ENCODE results near the gene TPCN1. TPM values are rescaled to one million over a fixed set of nuclear protein-coding genes. Genes with fewer than 3 reads are reported as not detected.
A peak's percentile ranks its signal among the peaks of the same experiment; 100 is the strongest.

Gene TPCN1
- total RNA-seq, 1 experiment from 2014 or later, result 18.4 TPM

DNA sequence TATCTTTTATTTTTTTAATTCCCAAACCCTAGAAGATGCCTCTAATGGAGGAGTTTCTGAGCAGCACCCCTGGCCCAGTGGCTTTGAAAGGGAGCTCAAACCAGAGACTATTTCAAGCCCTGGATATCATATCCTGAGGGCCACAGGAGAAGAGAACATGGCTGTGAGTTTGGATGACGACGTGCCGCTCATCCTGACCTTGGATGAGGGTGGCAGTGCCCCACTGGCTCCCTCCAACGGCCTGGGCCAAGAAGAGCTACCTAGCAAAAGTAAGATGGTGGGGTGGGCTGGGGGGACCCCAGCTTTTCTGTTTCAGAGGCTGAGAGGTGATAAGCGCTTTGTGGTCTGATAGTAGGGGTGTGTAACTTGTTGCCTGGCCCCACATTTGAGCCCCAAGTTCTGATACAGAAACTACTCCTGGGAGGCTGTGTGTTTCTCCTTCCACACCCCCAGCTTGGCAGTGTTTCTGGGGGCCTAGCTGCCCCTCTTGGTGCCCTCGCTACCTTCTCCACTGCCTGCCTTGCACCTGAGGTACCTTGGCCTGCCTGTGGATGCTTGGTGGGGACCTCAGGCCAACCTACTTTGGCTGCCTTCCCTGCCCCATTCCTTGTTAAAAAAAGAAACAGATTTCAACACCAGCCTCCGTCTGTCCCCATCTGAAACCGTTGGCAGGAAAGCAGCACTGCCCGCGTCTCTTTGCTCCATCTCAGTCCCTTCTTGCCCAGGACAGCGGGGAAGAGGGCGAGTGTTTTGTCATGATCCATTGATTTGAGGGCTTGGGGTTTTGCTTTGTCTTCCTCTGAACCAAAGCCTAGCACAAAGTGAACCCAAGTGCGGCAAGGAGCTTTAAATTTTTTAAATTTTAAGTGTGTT, 5.7 kb downstream of the TPCN1 start:
- no peak overlapping the region for H3K27ac ChIP-seq
- no peaks in the 10 kb centered on the region for H3K9me3 ChIP-seq (replicated peaks)
- DNase-seq, result no peak
- H3K4me3 ChIP-seq, result no peak overlapping the region
- H3K36me3 ChIP-seq, result peaks cover 14% of the 10 kb centered on the region
- H3K27me3 ChIP-seq, result no peaks in the 10 kb centered on the region
- H3K4me1 ChIP-seq, result peaks cover 15% of the 10 kb centered on the region

DNA sequence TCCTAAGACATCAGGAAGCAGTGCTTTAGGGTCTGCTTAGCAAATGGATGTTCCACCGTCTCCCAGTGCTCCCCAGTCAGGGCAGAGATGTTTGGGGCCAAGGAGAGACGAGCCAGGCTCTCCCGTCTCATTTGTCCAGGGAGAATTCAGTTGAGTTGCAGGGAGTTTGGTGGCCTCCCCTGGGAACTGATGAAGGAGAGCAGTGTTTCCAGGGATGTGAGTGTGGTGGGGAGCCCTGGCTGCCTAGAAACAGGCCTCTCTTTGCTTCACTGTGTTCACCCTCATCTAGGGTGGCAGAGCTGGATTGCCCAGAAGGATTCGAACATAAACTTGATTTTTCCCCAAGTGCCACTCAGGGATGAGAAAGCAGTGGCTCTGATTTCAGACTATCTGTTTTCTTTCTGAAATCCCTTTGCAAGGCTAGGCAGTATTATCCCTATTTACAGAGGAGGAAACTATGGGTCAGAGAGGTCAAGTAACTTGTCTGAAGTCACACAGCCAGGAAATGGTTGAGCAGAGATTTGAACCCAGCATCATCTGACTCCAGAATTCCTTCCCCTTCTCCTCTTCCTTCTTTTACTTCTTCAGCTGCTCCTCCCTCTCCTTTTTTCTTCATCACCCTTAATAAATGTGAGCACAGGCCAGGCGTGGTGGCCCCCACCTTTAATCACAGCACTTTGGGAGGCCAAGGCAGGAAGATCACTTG, 6.6 kb downstream of the TPCN1 start:
- Histone ChIP-seq H3K4me1 (peaks cover 19% of the 10 kb centered on the region), H3K27me3 (no peaks in the 10 kb centered on the region), H3K4me3 (no peak overlapping the region), H3K9me3 (replicated peaks) (no peaks in the 10 kb centered on the region), H3K27ac (no peak overlapping the region), H3K36me3 (peaks cover 17% of the 10 kb centered on the region)
- no peak for DNase-seq

DNA sequence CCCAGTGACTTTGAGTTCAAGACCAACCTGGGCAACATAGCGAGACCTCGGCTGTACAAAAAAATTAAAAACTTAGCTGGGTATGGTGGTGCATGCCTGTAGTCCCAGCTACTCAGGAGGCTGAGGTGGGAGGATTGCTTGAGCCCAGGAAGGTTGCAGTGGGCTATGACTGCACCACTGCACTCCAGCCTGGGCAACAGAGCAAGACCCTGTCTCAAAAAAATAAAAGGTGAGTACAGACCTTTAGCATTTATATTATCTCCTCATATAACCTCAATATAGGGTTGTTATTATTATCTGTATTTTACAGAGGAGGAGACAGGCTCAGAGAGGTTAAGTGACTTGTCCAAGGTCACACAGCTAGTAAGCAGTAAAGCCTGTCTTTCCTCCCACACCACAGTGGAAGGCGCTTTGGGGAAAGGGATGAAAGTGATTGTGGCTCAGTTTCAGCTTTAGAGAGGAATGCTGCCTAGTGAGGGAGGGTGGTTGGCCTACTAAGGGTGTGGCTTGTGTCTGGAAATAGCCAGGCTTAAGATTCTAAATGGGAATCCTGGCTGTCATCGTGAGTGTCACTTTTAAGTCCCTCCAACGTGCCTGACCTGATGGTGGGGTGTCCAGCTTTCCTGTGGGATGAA, 7.2 kb downstream of the TPCN1 start:
- no peak overlapping the region for H3K4me3 ChIP-seq
- H3K27me3 ChIP-seq, result no peaks in the 10 kb centered on the region
- peaks cover 17% of the 10 kb centered on the region for H3K36me3 ChIP-seq
- peaks cover 17% of the 10 kb centered on the region for H3K4me1 ChIP-seq
- H3K27ac ChIP-seq, result no peak overlapping the region
- DNase-seq, result no peak
- no peaks in the 10 kb centered on the region for H3K9me3 ChIP-seq (replicated peaks)

DNA sequence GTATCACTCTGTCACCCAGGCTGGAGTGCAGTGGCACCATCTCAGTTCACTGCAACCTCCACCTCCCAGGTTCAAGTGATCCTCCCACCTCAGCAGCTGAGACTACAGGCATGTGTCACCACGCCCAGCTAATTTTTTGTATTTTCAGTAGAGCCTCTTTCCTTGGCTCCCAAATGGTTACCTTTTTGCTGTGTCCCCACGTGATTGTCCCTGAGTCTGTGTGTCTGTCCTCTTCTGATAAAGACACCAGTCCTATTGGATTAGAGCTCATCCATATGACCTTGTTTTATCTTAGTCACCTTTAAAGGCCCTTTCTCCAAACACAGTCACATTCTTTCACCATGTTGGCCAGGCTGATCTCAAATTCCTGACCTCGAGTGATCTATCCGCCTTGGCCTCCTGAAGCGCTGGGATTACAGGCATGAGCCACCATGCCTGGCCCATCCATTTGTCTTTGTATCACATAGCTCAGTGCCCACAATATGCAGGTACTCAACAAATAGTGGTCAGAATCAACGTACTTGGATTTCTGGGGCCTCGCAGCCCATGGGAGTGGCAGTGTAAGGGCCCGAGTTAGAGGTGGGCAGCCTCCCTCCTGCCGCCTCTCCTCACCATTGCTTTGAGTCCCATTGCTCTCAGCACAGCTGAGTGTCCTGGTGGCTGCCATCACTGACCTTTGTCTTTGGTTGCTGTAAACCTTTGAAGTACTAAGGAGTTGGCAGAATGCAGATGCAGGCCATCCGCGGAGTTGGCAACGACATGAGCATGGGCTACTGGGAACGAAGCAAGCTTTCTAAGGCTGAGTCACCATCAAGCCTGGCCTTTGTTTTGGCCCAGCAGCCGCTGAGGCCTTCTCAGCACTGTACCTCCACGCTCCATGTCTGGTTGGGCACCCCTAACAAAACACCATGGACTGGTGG, 9.3 kb downstream of the TPCN1 start:
- Histone ChIP-seq H3K9me3 (replicated peaks) (no peaks in the 10 kb centered on the region), H3K4me3 (no peak overlapping the region), H3K27ac (no peak overlapping the region), H3K27me3 (no peaks in the 10 kb centered on the region), H3K36me3 (peaks cover 17% of the 10 kb centered on the region), H3K4me1 (peaks cover 17% of the 10 kb centered on the region)
- DNase-seq, result no peak

DNA sequence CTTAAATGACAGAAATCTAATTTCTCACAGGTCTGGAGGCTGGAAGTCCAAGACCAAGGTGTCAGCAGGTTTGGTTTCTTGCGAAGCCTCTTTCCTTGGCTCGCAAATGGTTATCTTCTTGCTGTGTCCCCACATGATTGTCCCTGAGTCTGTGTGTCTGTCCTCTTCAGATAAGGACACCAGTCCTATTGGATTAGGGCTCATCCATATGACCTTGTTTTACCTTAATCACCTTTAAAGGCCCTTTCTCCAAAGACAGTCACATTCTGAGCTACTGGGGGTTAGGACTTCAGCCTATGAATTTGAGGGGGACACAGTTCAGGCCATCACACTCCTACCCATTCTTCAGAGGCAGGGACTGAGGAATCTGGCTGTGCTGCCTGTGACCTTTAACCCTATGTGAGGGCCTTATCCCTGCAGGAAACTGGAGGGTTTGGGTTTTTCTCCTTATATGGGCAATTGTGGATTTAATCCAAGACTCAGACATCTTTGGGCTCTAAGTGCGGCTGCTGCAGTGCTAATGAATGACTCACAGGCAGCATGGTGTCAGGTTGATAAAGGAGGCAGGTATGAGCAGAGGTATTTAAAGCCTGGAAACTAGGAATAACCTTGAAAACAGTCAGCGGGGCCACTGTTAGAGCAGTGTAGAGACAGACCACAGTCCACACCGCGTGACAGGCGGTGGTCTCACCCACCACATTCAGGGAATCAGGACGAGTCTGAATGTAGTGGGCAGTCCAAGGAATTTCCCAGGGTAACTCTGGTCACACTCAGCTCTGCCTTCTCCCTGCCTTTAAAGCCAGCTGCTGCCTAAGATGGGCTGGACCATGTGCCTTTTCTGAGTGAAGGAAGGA, 10.2 kb downstream of the TPCN1 start:
- no peak overlapping the region for H3K4me3 ChIP-seq
- no peak overlapping the region for H3K27ac ChIP-seq
- peaks cover 17% of the 10 kb centered on the region for H3K36me3 ChIP-seq
- H3K4me1 ChIP-seq, result peaks cover 17% of the 10 kb centered on the region
- no peaks in the 10 kb centered on the region for H3K9me3 ChIP-seq (replicated peaks)
- no peaks in the 10 kb centered on the region for H3K27me3 ChIP-seq
- DNase-seq, result no peak

DNA sequence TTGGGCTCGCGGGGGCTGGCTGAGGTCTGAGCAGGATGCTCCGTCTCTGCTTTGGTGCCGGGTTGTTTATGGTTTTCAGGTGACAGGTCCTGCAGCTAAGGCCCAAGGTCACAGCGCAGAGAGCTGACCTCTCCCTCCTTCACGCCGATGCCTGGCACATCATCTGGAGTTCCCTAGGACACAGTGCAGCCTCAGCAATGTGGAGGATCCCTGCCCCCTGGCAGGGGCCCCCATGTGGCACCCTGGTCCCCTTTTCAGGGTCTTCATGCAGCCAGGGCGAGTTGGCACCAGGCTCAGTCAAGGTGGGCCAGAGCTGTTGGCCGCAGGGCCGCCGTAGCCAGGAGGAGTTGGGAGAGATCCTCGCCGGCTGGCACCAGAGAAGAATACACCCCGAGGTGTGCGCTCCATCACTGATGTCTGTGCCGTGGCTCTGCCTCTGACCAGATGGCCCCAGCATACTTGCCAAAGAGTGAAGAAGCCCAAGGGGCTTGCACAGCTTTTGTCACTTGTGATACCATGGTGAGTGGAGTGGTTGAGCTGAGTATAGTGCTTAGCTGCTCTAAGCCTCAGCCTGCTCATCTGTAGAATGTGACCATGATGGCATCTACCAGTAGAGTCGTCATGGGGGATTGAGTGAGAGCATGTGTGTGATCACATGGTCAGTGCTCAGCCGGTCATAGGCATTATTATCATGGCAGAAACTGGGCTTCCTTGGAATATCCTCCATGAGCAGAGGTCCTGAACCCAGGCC, 11.0 kb downstream of the TPCN1 start:
- H3K9me3 ChIP-seq (replicated peaks), result no peaks in the 10 kb centered on the region
- H3K4me3 ChIP-seq, result no peak overlapping the region
- H3K27ac ChIP-seq, result peak overlapping the region; percentile 58
- H3K36me3 ChIP-seq, result peaks cover 17% of the 10 kb centered on the region
- H3K27me3 ChIP-seq, result no peaks in the 10 kb centered on the region
- no peak for DNase-seq
- H3K4me1 ChIP-seq, result peaks cover 17% of the 10 kb centered on the region

DNA sequence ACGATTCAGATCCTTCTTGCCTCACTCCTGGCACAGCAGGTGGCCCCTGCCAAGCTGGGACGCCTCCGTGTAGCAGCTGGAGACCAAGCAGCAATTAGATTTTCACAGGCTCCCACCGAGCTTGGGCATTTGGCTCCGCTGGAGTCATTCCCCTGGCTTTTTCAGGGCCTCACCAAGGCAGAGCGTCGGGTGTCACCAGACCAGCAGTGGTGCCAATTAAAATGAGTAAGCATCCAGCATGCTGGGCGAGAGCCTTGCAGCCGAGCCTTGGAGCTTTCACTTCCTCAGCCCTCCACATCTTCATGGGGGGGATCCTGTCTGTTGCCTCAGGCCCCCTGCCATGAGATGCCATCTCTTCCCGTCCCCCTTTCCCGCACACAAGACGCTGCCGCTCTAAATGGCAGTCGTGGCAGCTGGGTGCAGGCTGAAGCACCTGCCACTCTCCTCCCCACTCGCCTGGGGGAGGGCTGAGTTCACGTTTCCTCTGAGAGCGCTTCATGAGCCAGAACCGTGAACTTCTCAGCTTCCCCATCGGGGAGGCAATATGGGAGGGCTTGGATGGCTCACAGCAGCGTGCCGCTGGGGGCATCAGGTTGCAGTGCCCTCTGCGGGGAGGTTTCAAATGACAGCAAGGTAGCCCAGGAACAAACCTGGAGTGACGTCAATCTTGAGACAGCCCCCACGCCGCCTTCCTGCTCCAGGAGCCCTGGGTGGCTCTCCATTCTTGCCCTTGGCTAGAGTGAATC, 11.7 kb downstream of the TPCN1 start:
- Histone ChIP-seq H3K27ac (peak overlapping the region; percentile 58), H3K4me1 (peaks cover 17% of the 10 kb centered on the region), H3K4me3 (no peak overlapping the region), H3K9me3 (replicated peaks) (no peaks in the 10 kb centered on the region), H3K27me3 (no peaks in the 10 kb centered on the region), H3K36me3 (peaks cover 17% of the 10 kb centered on the region)
- peak; percentile 48 to 69 for DNase-seq

DNA sequence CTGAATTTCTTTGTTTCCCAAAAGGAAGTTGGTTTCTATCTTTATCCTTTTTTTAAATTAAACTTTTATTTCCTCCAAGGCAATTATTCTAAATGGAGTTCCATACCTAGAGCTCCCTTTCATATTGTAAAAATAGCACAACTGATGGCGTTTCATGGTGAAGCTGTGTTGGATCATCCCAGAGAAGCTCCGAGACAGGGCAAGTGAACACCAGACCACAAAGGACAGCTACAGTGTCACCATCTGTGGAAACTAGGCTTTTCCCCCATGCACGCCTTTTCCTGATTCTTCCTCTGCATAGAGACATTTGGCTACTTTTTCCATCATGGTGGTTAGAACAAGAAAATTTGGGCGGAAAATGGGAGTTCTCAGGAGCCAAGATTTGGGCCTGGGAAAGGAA, 12.7 kb downstream of the TPCN1 start:
- no peak overlapping the region for H3K27ac ChIP-seq
- no peak overlapping the region for H3K4me3 ChIP-seq
- DNase-seq, result no peak
- no peaks in the 10 kb centered on the region for H3K9me3 ChIP-seq (replicated peaks)
- H3K4me1 ChIP-seq, result peaks cover 24% of the 10 kb centered on the region
- no peaks in the 10 kb centered on the region for H3K27me3 ChIP-seq
- H3K36me3 ChIP-seq, result peaks cover 13% of the 10 kb centered on the region

DNA sequence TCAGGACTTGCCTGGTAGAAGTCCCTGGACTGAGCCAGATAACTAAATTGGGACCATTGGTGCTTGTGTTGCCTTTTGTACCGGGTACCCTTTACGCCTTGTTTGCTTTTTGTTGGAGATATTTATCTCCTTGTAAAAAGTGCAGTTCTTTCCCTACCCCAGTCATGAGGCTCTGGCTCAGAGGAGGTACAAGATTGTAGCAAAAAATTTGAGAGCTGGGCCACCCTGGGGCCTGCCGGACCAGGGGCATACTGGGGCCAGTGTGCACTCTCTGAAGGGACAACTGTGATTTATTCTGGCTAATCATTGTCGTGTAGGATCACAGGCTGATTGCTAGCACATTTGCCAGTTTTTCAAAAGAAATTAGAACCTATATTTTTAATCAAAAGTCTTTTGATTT, 13.2 kb downstream of the TPCN1 start:
- no peak for DNase-seq
- Histone ChIP-seq H3K4me1 (peaks cover 29% of the 10 kb centered on the region), H3K27me3 (no peaks in the 10 kb centered on the region), H3K4me3 (no peak overlapping the region), H3K36me3 (peaks cover 13% of the 10 kb centered on the region), H3K9me3 (replicated peaks) (no peaks in the 10 kb centered on the region), H3K27ac (no peak overlapping the region)

DNA sequence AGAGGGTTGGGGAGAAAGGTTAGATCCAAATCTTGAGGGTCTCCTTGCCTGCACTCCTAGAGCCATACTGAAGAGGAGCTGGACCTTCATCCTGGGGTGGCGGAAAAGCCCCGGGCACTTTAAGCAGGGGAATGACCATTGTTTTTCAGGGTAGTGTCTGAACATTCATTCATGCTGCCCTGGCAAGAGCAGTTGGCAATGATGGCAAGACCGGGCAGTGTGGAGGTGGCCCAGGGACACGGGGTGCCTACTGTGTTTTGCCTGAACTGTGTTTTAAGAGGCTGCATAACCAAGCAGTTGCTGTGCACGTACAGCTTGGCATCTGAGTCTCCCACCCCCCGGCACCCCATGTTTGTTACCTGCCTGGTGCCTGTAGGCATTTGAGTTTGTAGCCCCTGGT, 14.7 kb downstream of the TPCN1 start:
- Histone ChIP-seq H3K27me3 (no peaks in the 10 kb centered on the region), H3K4me3 (no peak overlapping the region), H3K9me3 (replicated peaks) (no peaks in the 10 kb centered on the region), H3K36me3 (peaks cover 8% of the 10 kb centered on the region), H3K27ac (no peak overlapping the region), H3K4me1 (peaks cover 44% of the 10 kb centered on the region)
- no peak for DNase-seq

DNA sequence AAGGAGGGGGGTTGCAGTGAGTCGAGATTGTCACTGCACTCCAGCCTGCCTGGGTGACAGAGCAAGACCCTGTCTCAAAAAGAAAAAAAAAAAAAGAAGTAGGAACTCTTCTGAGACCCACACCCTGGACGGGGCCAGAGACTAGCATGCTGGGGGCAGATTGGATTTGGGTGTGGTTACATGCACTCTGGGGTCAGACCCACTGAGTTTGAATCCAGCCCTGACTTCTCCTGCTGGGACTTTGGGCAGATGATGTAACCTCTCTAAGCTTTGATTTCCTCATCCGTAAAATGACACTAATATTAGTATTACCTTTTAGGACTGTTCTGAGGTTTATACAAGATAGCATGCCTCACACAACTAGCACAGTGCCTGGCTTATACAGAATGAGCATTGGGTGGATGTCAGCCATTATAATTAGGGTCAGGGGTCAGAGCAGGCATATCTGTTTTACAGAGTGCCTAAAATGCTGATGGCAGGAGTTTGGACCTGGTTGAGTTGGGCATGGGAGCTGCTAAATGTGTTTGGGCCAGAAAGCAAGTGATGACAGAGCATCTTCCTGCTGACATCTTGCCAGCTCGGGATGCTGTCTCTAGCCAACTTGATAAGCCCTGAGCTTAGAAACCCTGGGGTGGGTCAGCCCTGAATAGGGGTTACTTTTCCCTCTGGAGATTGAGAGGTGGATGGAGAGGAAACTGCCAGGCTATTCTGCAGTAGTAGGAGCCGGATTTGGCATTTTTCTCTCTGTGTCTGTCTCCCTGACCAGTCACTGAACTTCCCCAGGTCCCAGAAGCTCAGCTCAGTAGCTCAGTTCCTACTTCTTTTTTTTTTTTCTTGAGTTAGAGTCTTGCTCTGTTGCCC, 15.5 kb downstream of the TPCN1 start:
- H3K27me3 ChIP-seq, result no peaks in the 10 kb centered on the region
- peaks cover 4% of the 10 kb centered on the region for H3K36me3 ChIP-seq
- H3K9me3 ChIP-seq (replicated peaks), result no peaks in the 10 kb centered on the region
- H3K4me3 ChIP-seq, result no peak overlapping the region
- H3K4me1 ChIP-seq, result peaks cover 49% of the 10 kb centered on the region
- no peak for DNase-seq
- no peak overlapping the region for H3K27ac ChIP-seq

DNA sequence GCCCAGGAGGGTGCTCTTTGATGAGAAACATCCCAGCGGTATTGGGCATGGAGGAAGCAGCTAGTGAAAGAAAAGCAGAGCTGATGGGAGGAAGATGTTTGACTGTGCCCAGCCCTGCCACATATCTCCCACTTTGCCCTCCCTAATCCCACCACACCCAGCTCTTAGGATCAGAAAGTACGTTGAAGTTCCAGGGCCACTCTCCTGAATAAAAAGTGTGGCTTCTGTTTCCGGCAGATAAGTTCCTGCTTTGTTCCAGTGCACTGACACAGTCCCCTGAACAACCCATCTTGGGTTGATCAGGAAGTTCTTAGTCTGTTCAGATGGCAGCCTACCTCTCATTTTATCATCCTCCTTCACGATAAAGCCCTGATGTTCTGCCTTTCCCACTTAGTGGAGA, 16.5 kb downstream of the TPCN1 start:
- no peaks in the 10 kb centered on the region for H3K27me3 ChIP-seq
- H3K36me3 ChIP-seq, result no peaks in the 10 kb centered on the region; the same call in 1 of the 2 replicates
- no peak overlapping the region for H3K4me3 ChIP-seq
- H3K27ac ChIP-seq, result no peak overlapping the region
- no peaks in the 10 kb centered on the region for H3K9me3 ChIP-seq (replicated peaks)
- peaks cover 50% of the 10 kb centered on the region for H3K4me1 ChIP-seq
- no peak for DNase-seq

All from SJCRH30 (cell line).